PC-9 (cell line): Measurements from ENCODE around the gene TMCO6.

Source experiments
- CTCF ChIP-seq: fragments of 200-600 bp; sonication (generic); conservative IDR thresholded peaks from 2 replicates; pipeline ENCODE4 v1.6.1; 2017; ENCODE audit warnings: mixed run types, antibody characterized with exemption, mild to moderate bottlenecking, moderate library complexity
- EZH2 ChIP-seq: fragments of 200-600 bp; sonication (generic); IDR thresholded peaks from 2 replicates; pipeline ENCODE4 v1.8.0; 2017; ENCODE audit warnings: antibody characterized with exemption, low read depth

- no peak for TF ChIP-seq EZH2
- no peak for TF ChIP-seq CTCF
These were observed 45.1 kb upstream of the TMCO6 start for GRCh38 chr5:140594169-140594568.
